Astrocyte of the cerebellum (primary cell): ENCODE measurements around the gene CSTPP1.

ENCODE experiments used
- DNase-seq: peaks from one replicate; pipeline ENCODE4 v3.0.0-alpha.2; 2011; ENCODE audit warnings: low read depth
- H3K4me3 ChIP-seq: 2 replicates; pipeline ENCODE4 v1.5.1; 2011; ENCODE audit warnings: mild to moderate bottlenecking, low read depth, low read length, moderate library complexity
- in situ Hi-C: cut with HindIII; loops from 2 replicates; pipeline ENCODE4 v1.10.0; 2017; ENCODE audit warnings: low sequenced_read_pairs
- TF ChIP-seq, protein P1 (sequence below): IDR thresholded peaks from 2 replicates; pipeline ENCODE4 v1.5.1; 2012; ENCODE audit warnings: low read length, low read depth, moderate library complexity, mild to moderate bottlenecking; ENCODE audit errors: missing control alignments

Gene CSTPP1

DNA sequence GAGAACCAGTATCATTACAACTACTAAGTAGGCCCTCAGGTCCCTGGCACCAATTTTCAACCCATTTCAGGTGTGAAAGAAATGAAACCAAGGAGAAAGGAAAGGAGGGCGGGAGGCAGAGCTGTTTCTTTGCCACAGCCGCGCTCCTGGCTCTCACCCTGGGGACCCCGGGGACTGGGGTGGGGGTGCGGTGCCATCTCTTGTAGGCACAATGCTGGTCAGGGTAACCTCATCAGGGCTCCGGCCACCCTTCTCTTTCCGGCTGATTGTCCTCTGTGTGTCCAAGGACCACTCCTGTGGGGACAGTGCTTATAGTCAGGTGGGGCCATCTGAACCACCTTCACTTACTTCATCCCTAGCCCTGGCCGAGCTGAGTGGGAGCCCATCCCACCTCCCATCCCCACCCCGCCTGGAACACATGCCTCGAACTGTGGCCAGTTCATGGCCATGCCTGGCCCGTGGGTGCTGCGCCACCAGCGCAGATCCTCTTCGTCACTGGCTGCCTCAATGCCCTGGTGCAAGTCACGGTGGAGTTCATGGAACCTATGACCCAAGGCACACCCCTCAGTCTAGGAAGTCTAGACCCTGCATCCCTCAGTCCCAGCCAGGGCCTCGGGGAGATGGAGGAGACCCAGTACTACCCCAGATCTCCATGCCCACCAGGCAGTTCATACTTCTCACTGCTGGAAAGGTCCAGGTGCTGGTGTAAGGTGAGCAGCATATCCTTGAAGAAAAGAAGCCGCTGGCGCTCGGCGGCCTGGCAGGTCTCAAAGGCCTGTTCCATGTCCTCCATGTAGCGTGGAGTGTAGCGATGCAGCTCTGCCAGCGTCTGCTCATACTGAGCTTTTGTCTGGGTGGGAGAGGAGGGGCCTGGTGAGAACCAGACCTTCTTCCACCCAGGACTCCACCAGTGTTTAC is 242.4 kb downstream of the CSTPP1 start:
- in situ Hi-C loops, result no loop called here
- no peak overlapping the region for H3K4me3 ChIP-seq
- DNase-seq, result no peak
- TF ChIP-seq, protein P1, sequence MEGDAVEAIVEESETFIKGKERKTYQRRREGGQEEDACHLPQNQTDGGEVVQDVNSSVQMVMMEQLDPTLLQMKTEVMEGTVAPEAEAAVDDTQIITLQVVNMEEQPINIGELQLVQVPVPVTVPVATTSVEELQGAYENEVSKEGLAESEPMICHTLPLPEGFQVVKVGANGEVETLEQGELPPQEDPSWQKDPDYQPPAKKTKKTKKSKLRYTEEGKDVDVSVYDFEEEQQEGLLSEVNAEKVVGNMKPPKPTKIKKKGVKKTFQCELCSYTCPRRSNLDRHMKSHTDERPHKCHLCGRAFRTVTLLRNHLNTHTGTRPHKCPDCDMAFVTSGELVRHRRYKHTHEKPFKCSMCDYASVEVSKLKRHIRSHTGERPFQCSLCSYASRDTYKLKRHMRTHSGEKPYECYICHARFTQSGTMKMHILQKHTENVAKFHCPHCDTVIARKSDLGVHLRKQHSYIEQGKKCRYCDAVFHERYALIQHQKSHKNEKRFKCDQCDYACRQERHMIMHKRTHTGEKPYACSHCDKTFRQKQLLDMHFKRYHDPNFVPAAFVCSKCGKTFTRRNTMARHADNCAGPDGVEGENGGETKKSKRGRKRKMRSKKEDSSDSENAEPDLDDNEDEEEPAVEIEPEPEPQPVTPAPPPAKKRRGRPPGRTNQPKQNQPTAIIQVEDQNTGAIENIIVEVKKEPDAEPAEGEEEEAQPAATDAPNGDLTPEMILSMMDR, result no peak

DNA sequence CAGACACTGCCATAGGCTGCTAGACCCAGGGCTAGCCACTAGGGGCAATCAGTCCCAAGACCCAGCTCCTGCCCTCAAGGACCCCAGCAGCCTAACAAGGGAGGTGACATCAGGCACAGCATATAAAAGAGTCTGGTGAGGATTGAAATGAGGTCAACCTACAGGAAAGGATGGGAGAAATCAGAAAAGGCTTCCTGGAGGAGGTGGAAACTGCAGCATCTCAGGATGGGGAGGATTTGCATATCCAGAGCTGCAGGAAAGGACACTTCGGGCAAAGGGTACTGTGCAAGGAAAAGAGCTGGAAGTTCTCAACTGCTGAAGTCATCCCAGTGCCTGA is 243.1 kb downstream of the CSTPP1 start:
- no peak overlapping the region for H3K4me3 ChIP-seq
- TF ChIP-seq, protein P1, result peak; percentile 81
- in situ Hi-C loops, result no loop called here
- no peak for DNase-seq

DNA sequence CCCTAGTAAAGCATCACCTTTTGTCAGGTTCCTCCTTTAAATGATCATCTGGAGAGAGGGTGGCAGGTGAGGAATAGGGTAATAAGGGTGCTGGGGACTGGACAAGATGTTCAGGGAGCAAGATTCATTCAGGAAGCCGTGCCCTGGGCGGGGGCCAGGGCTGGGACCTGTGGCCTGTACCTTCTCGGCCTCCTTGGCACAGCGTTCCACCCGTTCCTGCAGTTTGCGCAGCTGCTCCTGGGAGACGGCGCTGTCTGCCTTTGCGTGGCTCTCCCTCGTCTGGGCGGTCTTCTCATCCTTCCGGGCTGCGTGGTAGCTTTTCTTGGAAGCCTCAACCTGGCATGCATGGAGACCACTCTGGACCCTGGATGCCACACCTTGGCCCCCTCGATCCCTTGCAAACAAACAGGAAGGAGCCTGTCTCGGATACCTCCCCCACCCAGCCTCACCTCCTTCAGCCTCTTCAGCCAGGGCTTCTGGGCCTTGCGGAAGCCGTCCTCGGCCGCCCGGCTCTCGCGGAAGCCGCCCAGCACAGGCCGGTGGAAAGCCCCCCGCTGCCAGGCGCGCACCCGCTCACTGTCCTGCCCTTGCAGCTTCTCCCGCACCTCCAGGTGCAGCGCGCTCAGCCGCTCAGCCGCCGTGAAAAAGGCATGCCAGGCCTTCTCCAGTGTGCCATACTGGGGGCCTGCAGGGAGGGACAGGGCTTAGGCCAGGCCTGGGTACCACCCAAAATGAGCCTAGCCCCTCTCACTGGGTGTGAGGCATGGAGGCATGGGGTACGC is 243.6 kb downstream of the CSTPP1 start:
- no peak for DNase-seq
- TF ChIP-seq, protein P1, result no peak
- H3K4me3 ChIP-seq, result no peak overlapping the region
- in situ Hi-C loops, result loop anchor here (5.0 kb wide), 2 partner anchors 52 to 152 kb away; no protein-coding TSS in a partner anchor

DNA sequence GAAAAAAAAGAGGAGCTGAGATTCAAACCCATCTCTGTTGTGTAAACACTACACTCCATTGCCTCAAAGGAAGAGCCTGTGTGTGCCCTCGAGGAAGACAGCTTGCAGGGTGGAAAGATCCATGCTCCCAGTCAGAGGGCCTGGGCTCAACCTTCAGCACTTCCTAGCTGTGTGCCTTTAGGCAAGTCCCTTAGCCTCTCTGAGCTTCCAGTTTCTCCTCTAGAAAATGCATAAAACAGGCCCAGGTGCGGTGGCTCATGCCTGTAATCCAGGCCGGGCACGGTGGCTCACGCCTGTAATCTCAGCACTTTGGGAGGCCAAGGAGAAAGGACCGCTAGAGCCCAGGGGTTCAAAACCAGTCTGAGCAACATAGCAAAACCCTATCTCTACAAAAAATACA is 244.7 kb downstream of the CSTPP1 start:
- no peak overlapping the region for H3K4me3 ChIP-seq
- DNase-seq, result no peak
- TF ChIP-seq, protein P1, result no peak
- in situ Hi-C loops, result loop anchor here (5.0 kb wide), 2 partner anchors 51 to 151 kb away; no protein-coding TSS in a partner anchor

DNA sequence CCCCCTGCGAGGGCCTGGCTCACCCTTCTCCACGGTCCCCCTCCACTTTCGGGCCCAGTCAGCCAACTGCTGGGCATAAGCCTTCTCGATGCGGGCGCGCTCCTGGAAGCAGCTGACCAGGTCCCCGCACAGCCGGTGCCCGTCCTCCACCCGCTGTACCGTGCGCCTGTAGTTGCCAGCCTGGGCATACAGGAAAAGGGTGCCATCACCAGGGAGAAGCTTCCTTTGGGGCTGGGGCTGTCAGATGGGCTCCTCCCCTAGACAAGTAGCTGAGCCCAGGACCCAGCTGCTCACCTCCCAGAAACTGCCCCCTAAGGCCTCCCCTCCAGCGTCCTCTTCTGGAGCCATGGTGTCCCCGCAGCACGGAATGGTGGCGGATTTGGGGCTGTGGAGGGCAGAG is 245.8 kb downstream of the CSTPP1 start:
- TF ChIP-seq, protein P1, result no peak
- H3K4me3 ChIP-seq, result no peak overlapping the region
- in situ Hi-C loops, result loop anchor here (5.0 kb wide), 2 partner anchors 50 to 150 kb away; no protein-coding TSS in a partner anchor
- DNase-seq, result no peak

DNA sequence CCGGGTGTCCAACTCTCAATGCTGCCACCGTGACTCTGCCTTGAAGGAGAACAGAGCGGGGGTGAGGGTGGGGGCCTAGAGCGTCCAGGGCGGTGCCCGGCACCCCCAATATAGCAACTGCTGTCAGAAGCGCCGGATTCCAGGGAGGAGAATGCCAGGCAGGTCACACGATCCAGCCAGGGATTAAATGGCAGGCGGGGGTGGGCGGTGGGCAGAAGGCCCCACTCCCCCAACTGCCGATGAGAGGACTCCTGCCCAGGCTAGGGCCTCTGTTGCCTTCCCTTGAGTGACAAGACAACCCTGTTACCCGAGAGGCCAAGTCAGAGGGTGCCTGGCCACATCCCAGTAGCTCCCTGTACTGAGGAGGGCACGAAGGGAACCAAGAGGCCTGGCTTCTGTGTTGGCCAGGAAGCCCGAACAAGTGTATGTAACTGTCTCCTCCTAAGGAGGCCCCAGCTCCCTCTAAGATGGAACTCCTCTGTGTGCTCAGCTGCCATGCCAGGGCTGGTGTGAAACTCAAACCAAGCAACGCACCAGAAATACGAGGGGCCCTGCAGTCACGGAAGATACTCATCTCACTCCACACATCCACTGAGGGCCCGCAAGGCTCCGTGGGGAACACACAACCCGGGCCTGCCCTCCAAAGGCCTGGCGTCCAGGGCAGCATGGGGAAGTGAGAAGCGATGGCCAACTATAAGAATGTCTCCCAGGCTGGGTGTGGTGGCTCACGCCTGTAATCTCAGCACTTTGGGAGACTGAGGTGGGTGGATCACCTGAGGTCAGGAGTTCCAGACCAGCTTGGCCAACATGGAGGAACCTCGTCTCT is 246.7 kb downstream of the CSTPP1 start:
- in situ Hi-C loops, result loop anchor here (5.0 kb wide), 2 partner anchors 49 to 149 kb away; no protein-coding TSS in a partner anchor

More for the DNA sequence above, 246.7 kb downstream of the CSTPP1 start:
- no peak overlapping the region for H3K4me3 ChIP-seq
- TF ChIP-seq, protein P1, result no peak
- DNase-seq, result no peak
